Memory B cell (primary cell): Measurements from ENCODE around the gene APH1B.

Source experiments
- ATAC-seq: fragments of 150-1000 bp; cut with Tn5 transposase; 2 replicates; pipeline ENCODE4 v1.10.0; 2021; ENCODE audit warnings: low read depth, mild to moderate bottlenecking, moderate library complexity
- DNase-seq, 2 donors: peaks; one replicate each; pipeline ENCODE4 v3.0.0; 2022; ENCODE audit warnings: low spot score in 2 of 2
- H3K27ac Mint-ChIP-seq: one replicate; pipeline ENCODE4 v1.8.0; 2022; ENCODE audit warnings: mild to moderate bottlenecking, moderate library complexity, mixed read lengths
- H3K27me3 Mint-ChIP-seq: one replicate; pipeline ENCODE4 v1.8.0; 2022; ENCODE audit warnings: mixed read lengths
- H3K36me3 Mint-ChIP-seq: one replicate; pipeline ENCODE4 v1.8.0; 2022; ENCODE audit warnings: mild to moderate bottlenecking, mixed read lengths
- H3K4me1 Mint-ChIP-seq: one replicate; pipeline ENCODE4 v1.8.0; 2022; ENCODE audit warnings: mixed read lengths
- H3K4me3 Mint-ChIP-seq: one replicate; pipeline ENCODE4 v1.8.0; 2022; ENCODE audit warnings: mild to moderate bottlenecking, moderate library complexity, mixed read lengths
- H3K9me3 Mint-ChIP-seq: one replicate; pipeline ENCODE4 v1.8.0; 2022; ENCODE audit warnings: mixed read lengths

The APH1B gene

GRCh38 chr15:63261311-63261710, 16.1 kb upstream of the APH1B start:
- Mint-ChIP-seq H3K36me3 (peaks cover 24% of the 10 kb centered on the region), H3K9me3 (no peaks in the 10 kb centered on the region), H3K27ac (no peak overlapping the region), H3K4me3 (no peak overlapping the region), H3K4me1 (no peaks in the 10 kb centered on the region), H3K27me3 (no peaks in the 10 kb centered on the region)
- ATAC-seq (no peak), DNase-seq (no peak)

- no peak for DNase-seq
- Mint-ChIP-seq H3K36me3 (peaks cover 18% of the 10 kb centered on the region), H3K27ac (no peak overlapping the region), H3K4me1 (no peaks in the 10 kb centered on the region), H3K27me3 (no peaks in the 10 kb centered on the region), H3K9me3 (no peaks in the 10 kb centered on the region), H3K4me3 (no peak overlapping the region)
- ATAC-seq, result no peak
These were observed 13.9 kb upstream of the APH1B start for GRCh38 chr15:63263519-63263918.

- H3K9me3 Mint-ChIP-seq, result no peaks in the 10 kb centered on the region
- ATAC-seq (no peak), DNase-seq (no peak)
- peaks cover 4% of the 10 kb centered on the region for H3K4me1 Mint-ChIP-seq
- H3K36me3 Mint-ChIP-seq, result peaks cover 22% of the 10 kb centered on the region
- H3K27ac Mint-ChIP-seq, result peak overlapping the region; percentile 4
- no peaks in the 10 kb centered on the region for H3K27me3 Mint-ChIP-seq
- H3K4me3 Mint-ChIP-seq, result no peak overlapping the region
These were observed 12.6 kb upstream of the APH1B start for GRCh38 chr15:63264688-63265293.

GRCh38 chr15:63274427-63274826, 3.0 kb upstream of the APH1B start:
- H3K4me3 Mint-ChIP-seq, result no peak overlapping the region
- H3K27me3 Mint-ChIP-seq, result no peaks in the 10 kb centered on the region
- peak overlapping the region; percentile 15 for H3K27ac Mint-ChIP-seq
- ATAC-seq (no peak), DNase-seq (no peak)
- peaks cover under 1% of the 10 kb centered on the region for H3K36me3 Mint-ChIP-seq
- H3K4me1 Mint-ChIP-seq, result peaks cover 14% of the 10 kb centered on the region
- H3K9me3 Mint-ChIP-seq, result no peaks in the 10 kb centered on the region

- Mint-ChIP-seq H3K36me3 (peaks cover 2% of the 10 kb centered on the region), H3K4me1 (peaks cover 14% of the 10 kb centered on the region), H3K9me3 (no peaks in the 10 kb centered on the region), H3K4me3 (peak overlapping the region; percentile 87), H3K27ac (peak overlapping the region; percentile 36), H3K27me3 (no peaks in the 10 kb centered on the region)
- ATAC-seq, result no peak
- DNase-seq, result no peak
These were observed 915 bp upstream of the APH1B start for GRCh38 chr15:63276342-63277037.

GRCh38 chr15:63277893-63278456, 570 bp downstream of the APH1B start:
- Mint-ChIP-seq H3K27me3 (no peaks in the 10 kb centered on the region), H3K36me3 (peaks cover 2% of the 10 kb centered on the region), H3K4me3 (peak overlapping the region; percentile 92), H3K4me1 (peaks cover 14% of the 10 kb centered on the region), H3K9me3 (no peaks in the 10 kb centered on the region), H3K27ac (peak overlapping the region; percentile 85)
- peak; percentile 3 for ATAC-seq
- no peak for DNase-seq

- Mint-ChIP-seq H3K36me3 (peaks cover 6% of the 10 kb centered on the region), H3K4me3 (no peak overlapping the region), H3K4me1 (peaks cover 8% of the 10 kb centered on the region), H3K9me3 (no peaks in the 10 kb centered on the region), H3K27ac (no peak overlapping the region), H3K27me3 (no peaks in the 10 kb centered on the region)
- DNase-seq (no peak), ATAC-seq (no peak)
These were observed 5.7 kb downstream of the APH1B start for GRCh38 chr15:63283126-63283525.

GRCh38 chr15:63284335-63284734, 6.9 kb downstream of the APH1B start:
- H3K27ac Mint-ChIP-seq, result no peak overlapping the region

GRCh38 chr15:63287109-63287508, 9.7 kb downstream of the APH1B start:
- Mint-ChIP-seq H3K27ac (no peak overlapping the region), H3K4me3 (no peak overlapping the region), H3K9me3 (no peaks in the 10 kb centered on the region), H3K36me3 (peaks cover 4% of the 10 kb centered on the region), H3K4me1 (peaks cover 6% of the 10 kb centered on the region), H3K27me3 (no peaks in the 10 kb centered on the region)
- no peak for ATAC-seq
- DNase-seq, result no peak

More at GRCh38 chr15:63284335-63284734, 6.9 kb downstream of the APH1B start:
- ATAC-seq, result no peak
- H3K4me3 Mint-ChIP-seq, result no peak overlapping the region
- DNase-seq, result no peak
- peaks cover 6% of the 10 kb centered on the region for H3K36me3 Mint-ChIP-seq
- H3K9me3 Mint-ChIP-seq, result no peaks in the 10 kb centered on the region
- H3K4me1 Mint-ChIP-seq, result peaks cover 6% of the 10 kb centered on the region
- H3K27me3 Mint-ChIP-seq, result no peaks in the 10 kb centered on the region

GRCh38 chr15:63288342-63288741, 10.9 kb downstream of the APH1B start:
- no peak for DNase-seq
- Mint-ChIP-seq H3K27me3 (no peaks in the 10 kb centered on the region), H3K27ac (no peak overlapping the region), H3K9me3 (no peaks in the 10 kb centered on the region), H3K4me1 (peaks cover 10% of the 10 kb centered on the region), H3K4me3 (no peak overlapping the region), H3K36me3 (peaks cover 4% of the 10 kb centered on the region)
- ATAC-seq, result no peak

- no peak overlapping the region for H3K27ac Mint-ChIP-seq
- ATAC-seq (peak; percentile 40), DNase-seq (peak in 1 of 2 donors; percentile 29)
- H3K4me3 Mint-ChIP-seq, result no peak overlapping the region
- no peaks in the 10 kb centered on the region for H3K9me3 Mint-ChIP-seq
- peaks cover 10% of the 10 kb centered on the region for H3K4me1 Mint-ChIP-seq
- peaks cover 4% of the 10 kb centered on the region for H3K36me3 Mint-ChIP-seq
- H3K27me3 Mint-ChIP-seq, result no peaks in the 10 kb centered on the region
These were observed 11.5 kb downstream of the APH1B start for GRCh38 chr15:63288778-63289378.

- peaks cover 12% of the 10 kb centered on the region for H3K4me1 Mint-ChIP-seq
- DNase-seq (no peak), ATAC-seq (no peak)
- peaks cover 16% of the 10 kb centered on the region for H3K36me3 Mint-ChIP-seq
- no peaks in the 10 kb centered on the region for H3K9me3 Mint-ChIP-seq
- H3K27me3 Mint-ChIP-seq, result no peaks in the 10 kb centered on the region
- no peak overlapping the region for H3K27ac Mint-ChIP-seq
- H3K4me3 Mint-ChIP-seq, result no peak overlapping the region
These were observed 14.1 kb downstream of the APH1B start for GRCh38 chr15:63291507-63291906.

GRCh38 chr15:63292241-63292640, 14.8 kb downstream of the APH1B start:
- Mint-ChIP-seq H3K36me3 (peaks cover 13% of the 10 kb centered on the region), H3K27ac (peak overlapping the region; percentile 5), H3K27me3 (no peaks in the 10 kb centered on the region), H3K4me3 (no peak overlapping the region), H3K9me3 (no peaks in the 10 kb centered on the region), H3K4me1 (peaks cover 11% of the 10 kb centered on the region)
- DNase-seq (no peak), ATAC-seq (no peak)

GRCh38 chr15:63292771-63293170, 15.4 kb downstream of the APH1B start:
- H3K4me1 Mint-ChIP-seq, result peaks cover 11% of the 10 kb centered on the region
- peak overlapping the region; percentile 5 for H3K27ac Mint-ChIP-seq
- DNase-seq, result peak in 1 of 2 donors; percentile 10
- peaks cover 14% of the 10 kb centered on the region for H3K36me3 Mint-ChIP-seq
- H3K27me3 Mint-ChIP-seq, result no peaks in the 10 kb centered on the region
- no peak overlapping the region for H3K4me3 Mint-ChIP-seq
- no peaks in the 10 kb centered on the region for H3K9me3 Mint-ChIP-seq
- peak; percentile 93 for ATAC-seq
